ENCODE data around the gene DIPK1B.

DNA sequence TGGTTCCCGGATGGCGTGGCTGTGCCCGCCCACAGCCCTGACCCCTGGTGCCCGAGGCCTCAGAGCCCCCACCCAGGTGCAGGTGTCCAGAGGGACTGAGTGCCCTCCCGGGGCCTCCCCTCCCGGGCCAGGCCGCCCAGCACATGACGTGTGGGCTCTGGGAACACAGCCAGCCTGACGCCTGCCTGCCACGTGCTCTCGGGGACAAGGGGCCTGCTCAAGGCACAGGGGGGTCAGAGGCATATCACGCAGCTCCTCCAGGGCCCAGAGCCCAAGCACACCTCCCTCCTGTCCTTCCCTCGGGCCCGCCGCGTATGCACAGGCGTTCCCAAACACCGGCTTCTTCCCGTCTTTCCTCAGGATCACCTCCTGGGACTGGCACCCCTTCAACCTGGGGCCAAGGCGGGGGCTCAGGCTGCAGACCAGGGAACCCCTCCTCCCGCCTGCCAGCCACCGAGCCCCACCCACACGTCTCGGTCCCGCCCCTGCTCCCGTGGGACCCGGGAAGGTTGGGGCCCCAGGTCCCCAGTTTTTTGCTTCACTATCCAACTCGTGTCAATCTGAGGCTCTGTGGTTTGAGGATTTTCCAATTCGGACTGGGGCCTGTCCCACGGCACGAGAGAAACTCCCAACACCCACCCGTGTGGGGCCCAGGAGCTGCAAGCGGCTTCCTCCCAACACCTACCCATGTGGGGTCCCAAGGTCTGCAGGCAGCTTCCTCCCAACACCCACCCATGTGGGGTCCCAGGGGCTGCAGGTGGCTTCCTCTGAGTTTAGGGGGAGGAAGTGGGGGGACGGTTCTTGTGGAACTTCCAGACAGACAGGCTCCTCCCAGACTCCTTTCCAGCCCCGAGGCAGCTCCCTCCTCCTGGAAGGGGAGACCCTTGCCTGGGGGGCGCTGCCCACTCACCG is 28.9 kb downstream of the DIPK1B start:
- TF ChIP-seq YY1 (IDR thresholded peaks at IDR 0.05; ENCODE audit: insufficient read depth, insufficient read length) (no peak), ZNF274 (IDR thresholded peaks at IDR 0.05; ENCODE audit: low read depth, low read length) (no peak), SUZ12 (IDR thresholded peaks at IDR 0.05; ENCODE audit: extremely low read depth, insufficient read depth, insufficient read length) (no peak)
